Loucy (cell line): ENCODE measurements around the gene MARVELD2.
"Not testable (repeated sequence)": the region's sequence is repeated elsewhere in the genome, so short reads cannot be mapped to it uniquely, and the experiment has no call there.

Source experiments
- EZH2phosphoT487 ChIP-seq: fragments of 200-600 bp; IDR thresholded peaks from 2 replicates; pipeline ENCODE4 v1.6.1; 2018; ENCODE audit warnings: antibody characterized with exemption, mild to moderate bottlenecking, moderate library complexity, borderline replicate concordance
- TF ChIP-seq, protein P1 (sequence below): fragments of 200-600 bp; sonication (generic); conservative IDR thresholded peaks from 2 replicates; pipeline ENCODE4 v1.5.1; 2014; ENCODE audit warnings: mild to moderate bottlenecking, antibody characterized with exemption, low read length

DNA sequence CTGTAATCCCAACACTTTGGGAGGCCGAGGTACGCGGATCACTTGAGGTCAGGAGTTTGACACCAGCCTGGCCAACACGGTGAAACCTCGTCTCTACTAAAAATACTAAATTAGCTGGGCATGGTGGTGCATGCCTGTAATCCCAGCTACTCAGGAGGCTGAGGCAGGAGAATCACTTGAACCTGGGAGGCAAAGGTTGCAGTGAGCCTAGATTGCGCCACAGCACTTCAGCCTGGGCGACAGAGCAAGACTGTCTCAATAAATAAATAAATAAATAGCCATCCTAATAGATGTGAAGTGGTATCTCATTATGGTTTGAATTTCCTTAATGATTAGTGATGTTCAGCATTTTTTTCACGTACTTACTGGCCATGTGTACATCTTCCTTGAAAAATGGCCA lies 35.6 kb downstream of the MARVELD2 start:
- TF ChIP-seq, protein P1, sequence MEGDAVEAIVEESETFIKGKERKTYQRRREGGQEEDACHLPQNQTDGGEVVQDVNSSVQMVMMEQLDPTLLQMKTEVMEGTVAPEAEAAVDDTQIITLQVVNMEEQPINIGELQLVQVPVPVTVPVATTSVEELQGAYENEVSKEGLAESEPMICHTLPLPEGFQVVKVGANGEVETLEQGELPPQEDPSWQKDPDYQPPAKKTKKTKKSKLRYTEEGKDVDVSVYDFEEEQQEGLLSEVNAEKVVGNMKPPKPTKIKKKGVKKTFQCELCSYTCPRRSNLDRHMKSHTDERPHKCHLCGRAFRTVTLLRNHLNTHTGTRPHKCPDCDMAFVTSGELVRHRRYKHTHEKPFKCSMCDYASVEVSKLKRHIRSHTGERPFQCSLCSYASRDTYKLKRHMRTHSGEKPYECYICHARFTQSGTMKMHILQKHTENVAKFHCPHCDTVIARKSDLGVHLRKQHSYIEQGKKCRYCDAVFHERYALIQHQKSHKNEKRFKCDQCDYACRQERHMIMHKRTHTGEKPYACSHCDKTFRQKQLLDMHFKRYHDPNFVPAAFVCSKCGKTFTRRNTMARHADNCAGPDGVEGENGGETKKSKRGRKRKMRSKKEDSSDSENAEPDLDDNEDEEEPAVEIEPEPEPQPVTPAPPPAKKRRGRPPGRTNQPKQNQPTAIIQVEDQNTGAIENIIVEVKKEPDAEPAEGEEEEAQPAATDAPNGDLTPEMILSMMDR = not testable (repeated sequence)
- TF ChIP-seq EZH2phosphoT487 = not testable (repeated sequence)
